ENCODE measurements around the gene SEPTIN3. TPM values are rescaled to one million over a fixed set of nuclear protein-coding genes. Genes with fewer than 3 reads are reported as not detected.

The SEPTIN3 gene
- polyA plus RNA-seq, 1 of the 3 experiments (the other 2 are of a cell fraction) = 0.35 TPM

DNA sequence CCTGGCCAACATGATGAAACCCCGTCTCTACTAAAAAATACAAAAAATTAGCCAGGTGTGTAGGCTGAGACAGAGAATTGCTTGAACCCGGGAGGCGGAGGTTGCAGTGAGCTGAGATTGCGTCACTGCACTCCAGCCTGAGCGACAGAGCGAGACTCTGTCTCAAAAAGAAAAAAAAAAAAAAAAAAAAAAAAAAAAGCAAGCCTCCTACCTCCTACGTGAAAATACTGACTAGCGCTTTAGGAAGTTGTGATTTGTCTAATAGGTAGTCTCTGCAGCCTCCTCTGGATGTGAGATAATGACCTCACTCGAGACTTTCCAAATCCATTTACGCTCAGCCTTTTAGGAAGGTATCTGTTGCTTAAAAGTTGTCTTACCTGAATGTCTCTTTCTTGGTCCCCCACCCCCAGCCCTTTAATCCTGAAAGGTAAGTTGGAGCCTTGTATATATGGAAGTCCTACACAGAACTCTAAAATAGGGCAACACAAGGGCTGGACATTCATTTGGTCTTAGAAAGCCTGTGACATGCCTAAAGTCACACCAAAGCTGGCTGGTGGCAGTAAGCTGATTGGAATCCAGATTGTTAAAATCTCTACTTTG is 5.5 kb downstream of the SEPTIN3 start:
- no peak overlapping the region for H3K4me2 ChIP-seq
- POLR2A ChIA-PET = no interaction called here
- DNase-seq = no peak
- no peaks in the 10 kb centered on the region for H3K27me3 ChIP-seq (ENCODE audit: insufficient read depth)
- H3K36me3 ChIP-seq (replicated peaks in 1 of 2; ENCODE audit: control insufficient read depth in 1 of 2, insufficient read depth in 2 of 2, low read length in 1 of 2) = no peaks in the 10 kb centered on the region
- H3K27ac ChIP-seq (ENCODE audit: low read depth in 2 of 2, low read length in 1 of 2) = no peak overlapping the region
- TF ChIP-seq PBX3 (IDR thresholded peaks at IDR 0.05) (no peak), GATA2 (CRISPR knock-in tag; IDR thresholded peaks at IDR 0.05) (no peak), RAD21 (IDR thresholded peaks at IDR 0.05; ENCODE audit: low read length) (no peak), TEAD4 (IDR thresholded peaks at IDR 0.05; ENCODE audit: borderline replicate concordance, insufficient read depth) (no peak), POLR2AphosphoS5 (IDR thresholded peaks at IDR 0.05; ENCODE audit: low read depth, low read length) (no peak), ELF1 (IDR thresholded peaks at IDR 0.05) (no peak), YY1 (IDR thresholded peaks at IDR 0.05; ENCODE audit: low read depth) (no peak), MEF2A (IDR thresholded peaks at IDR 0.05; ENCODE audit: borderline replicate concordance, low read depth) (no peak), NFIC (IDR thresholded peaks at IDR 0.05; ENCODE audit: borderline replicate concordance) (no peak), FOSL2 (IDR thresholded peaks at IDR 0.05; ENCODE audit: borderline replicate concordance, low read depth) (no peak)
- TF ChIP-seq, protein P1, sequence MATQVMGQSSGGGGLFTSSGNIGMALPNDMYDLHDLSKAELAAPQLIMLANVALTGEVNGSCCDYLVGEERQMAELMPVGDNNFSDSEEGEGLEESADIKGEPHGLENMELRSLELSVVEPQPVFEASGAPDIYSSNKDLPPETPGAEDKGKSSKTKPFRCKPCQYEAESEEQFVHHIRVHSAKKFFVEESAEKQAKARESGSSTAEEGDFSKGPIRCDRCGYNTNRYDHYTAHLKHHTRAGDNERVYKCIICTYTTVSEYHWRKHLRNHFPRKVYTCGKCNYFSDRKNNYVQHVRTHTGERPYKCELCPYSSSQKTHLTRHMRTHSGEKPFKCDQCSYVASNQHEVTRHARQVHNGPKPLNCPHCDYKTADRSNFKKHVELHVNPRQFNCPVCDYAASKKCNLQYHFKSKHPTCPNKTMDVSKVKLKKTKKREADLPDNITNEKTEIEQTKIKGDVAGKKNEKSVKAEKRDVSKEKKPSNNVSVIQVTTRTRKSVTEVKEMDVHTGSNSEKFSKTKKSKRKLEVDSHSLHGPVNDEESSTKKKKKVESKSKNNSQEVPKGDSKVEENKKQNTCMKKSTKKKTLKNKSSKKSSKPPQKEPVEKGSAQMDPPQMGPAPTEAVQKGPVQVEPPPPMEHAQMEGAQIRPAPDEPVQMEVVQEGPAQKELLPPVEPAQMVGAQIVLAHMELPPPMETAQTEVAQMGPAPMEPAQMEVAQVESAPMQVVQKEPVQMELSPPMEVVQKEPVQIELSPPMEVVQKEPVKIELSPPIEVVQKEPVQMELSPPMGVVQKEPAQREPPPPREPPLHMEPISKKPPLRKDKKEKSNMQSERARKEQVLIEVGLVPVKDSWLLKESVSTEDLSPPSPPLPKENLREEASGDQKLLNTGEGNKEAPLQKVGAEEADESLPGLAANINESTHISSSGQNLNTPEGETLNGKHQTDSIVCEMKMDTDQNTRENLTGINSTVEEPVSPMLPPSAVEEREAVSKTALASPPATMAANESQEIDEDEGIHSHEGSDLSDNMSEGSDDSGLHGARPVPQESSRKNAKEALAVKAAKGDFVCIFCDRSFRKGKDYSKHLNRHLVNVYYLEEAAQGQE (IDR thresholded peaks at IDR 0.05; ENCODE audit: low read depth, low read length) = no peak
- TF ChIP-seq, protein P2, sequence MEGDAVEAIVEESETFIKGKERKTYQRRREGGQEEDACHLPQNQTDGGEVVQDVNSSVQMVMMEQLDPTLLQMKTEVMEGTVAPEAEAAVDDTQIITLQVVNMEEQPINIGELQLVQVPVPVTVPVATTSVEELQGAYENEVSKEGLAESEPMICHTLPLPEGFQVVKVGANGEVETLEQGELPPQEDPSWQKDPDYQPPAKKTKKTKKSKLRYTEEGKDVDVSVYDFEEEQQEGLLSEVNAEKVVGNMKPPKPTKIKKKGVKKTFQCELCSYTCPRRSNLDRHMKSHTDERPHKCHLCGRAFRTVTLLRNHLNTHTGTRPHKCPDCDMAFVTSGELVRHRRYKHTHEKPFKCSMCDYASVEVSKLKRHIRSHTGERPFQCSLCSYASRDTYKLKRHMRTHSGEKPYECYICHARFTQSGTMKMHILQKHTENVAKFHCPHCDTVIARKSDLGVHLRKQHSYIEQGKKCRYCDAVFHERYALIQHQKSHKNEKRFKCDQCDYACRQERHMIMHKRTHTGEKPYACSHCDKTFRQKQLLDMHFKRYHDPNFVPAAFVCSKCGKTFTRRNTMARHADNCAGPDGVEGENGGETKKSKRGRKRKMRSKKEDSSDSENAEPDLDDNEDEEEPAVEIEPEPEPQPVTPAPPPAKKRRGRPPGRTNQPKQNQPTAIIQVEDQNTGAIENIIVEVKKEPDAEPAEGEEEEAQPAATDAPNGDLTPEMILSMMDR (IDR thresholded peaks at IDR 0.05) = no peak
- no peak overlapping the region for H3K9ac ChIP-seq
- no peaks in the 10 kb centered on the region for H3F3A ChIP-seq (replicated peaks; ENCODE audit: insufficient read depth)
- H3K79me2 ChIP-seq (ENCODE audit: insufficient read depth) = no peaks in the 10 kb centered on the region
- no peak overlapping the region for H3K4me3 ChIP-seq (ENCODE audit: low read depth in 2 of 2, low read length in 1 of 2)
- no peak overlapping the region for H2AFZ ChIP-seq (ENCODE audit: low read depth)
- WGBS (ENCODE audit: low lambda C conversion rate) = 70% methylated on average over 10 of the region's 10 CpGs
- H3K9me3 ChIP-seq = no peaks in the 10 kb centered on the region
- no peaks in the 10 kb centered on the region for H3K9me2 ChIP-seq
- CTCF ChIA-PET = no interaction called here
- peaks cover 0 to 12% of the 10 kb centered on the region in 2 experiments; a peak in 1 of 4 replicates for H3K4me1 ChIP-seq (ENCODE audit: control insufficient read depth in 1 of 2, insufficient read depth in 2 of 2, low read depth in 1 of 2, low read length in 1 of 2)
- no peaks in the 10 kb centered on the region for H4K20me1 ChIP-seq (ENCODE audit: insufficient read depth)

All from SK-N-SH (cell line).